ENCODE results near the gene SYNPO. TPM values are rescaled to one million over a fixed set of nuclear protein-coding genes. Genes with fewer than 3 reads are reported as not detected.
A peak's percentile ranks its signal among the peaks of the same experiment; 100 is the strongest.

The SYNPO gene
- polyA plus RNA-seq, 1 of the 3 experiments (the other 2 are of a cell fraction) = 5.1 TPM

GRCh38 chr5:150616506-150616905, 24.0 kb upstream of the SYNPO start (continued):
- TF ChIP-seq RXRA (IDR thresholded peaks at IDR 0.05; ENCODE audit: borderline replicate concordance, low read depth) (no peak), ELF1 (IDR thresholded peaks at IDR 0.05) (no peak), MAX (IDR thresholded peaks at IDR 0.05; ENCODE audit: low read depth) (no peak), EP300 (IDR thresholded peaks at IDR 0.05; ENCODE audit: borderline replicate concordance in 1 of 2, low read depth in 1 of 2, low read length in 1 of 2) (no peak), YY1 (IDR thresholded peaks at IDR 0.05; ENCODE audit: low read depth) (no peak), RFX5 (IDR thresholded peaks at IDR 0.05; ENCODE audit: low read length) (no peak), USF1 (IDR thresholded peaks at IDR 0.05; ENCODE audit: borderline replicate concordance, low read depth) (no peak), SMC3 (IDR thresholded peaks at IDR 0.05; ENCODE audit: low read depth, low read length) (no peak)
- TF ChIP-seq, protein P1, sequence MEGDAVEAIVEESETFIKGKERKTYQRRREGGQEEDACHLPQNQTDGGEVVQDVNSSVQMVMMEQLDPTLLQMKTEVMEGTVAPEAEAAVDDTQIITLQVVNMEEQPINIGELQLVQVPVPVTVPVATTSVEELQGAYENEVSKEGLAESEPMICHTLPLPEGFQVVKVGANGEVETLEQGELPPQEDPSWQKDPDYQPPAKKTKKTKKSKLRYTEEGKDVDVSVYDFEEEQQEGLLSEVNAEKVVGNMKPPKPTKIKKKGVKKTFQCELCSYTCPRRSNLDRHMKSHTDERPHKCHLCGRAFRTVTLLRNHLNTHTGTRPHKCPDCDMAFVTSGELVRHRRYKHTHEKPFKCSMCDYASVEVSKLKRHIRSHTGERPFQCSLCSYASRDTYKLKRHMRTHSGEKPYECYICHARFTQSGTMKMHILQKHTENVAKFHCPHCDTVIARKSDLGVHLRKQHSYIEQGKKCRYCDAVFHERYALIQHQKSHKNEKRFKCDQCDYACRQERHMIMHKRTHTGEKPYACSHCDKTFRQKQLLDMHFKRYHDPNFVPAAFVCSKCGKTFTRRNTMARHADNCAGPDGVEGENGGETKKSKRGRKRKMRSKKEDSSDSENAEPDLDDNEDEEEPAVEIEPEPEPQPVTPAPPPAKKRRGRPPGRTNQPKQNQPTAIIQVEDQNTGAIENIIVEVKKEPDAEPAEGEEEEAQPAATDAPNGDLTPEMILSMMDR (IDR thresholded peaks at IDR 0.05) = no peak
- TF ChIP-seq, protein P2, sequence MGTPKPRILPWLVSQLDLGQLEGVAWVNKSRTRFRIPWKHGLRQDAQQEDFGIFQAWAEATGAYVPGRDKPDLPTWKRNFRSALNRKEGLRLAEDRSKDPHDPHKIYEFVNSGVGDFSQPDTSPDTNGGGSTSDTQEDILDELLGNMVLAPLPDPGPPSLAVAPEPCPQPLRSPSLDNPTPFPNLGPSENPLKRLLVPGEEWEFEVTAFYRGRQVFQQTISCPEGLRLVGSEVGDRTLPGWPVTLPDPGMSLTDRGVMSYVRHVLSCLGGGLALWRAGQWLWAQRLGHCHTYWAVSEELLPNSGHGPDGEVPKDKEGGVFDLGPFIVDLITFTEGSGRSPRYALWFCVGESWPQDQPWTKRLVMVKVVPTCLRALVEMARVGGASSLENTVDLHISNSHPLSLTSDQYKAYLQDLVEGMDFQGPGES (IDR thresholded peaks at IDR 0.05; ENCODE audit: low read depth, low read length) = no peak

GRCh38 chr5:150618163-150618562, 22.3 kb upstream of the SYNPO start:
- H3K4me2 ChIP-seq = no peak overlapping the region
- H3K27me3 ChIP-seq (ENCODE audit: insufficient read depth) = no peaks in the 10 kb centered on the region
- no peaks in the 10 kb centered on the region for H3K9me2 ChIP-seq
- 86% methylated on average over 2 of the region's 9 CpGs for WGBS (ENCODE audit: low lambda C conversion rate)
- H3K36me3 ChIP-seq (replicated peaks in 1 of 2; ENCODE audit: control insufficient read depth in 1 of 2, insufficient read depth in 2 of 2, low read length in 1 of 2) = peaks cover 0 to 13% of the 10 kb centered on the region in 2 experiments
- no peaks in the 10 kb centered on the region for H3F3A ChIP-seq (replicated peaks; ENCODE audit: insufficient read depth)
- ChIA-PET POLR2A (interaction anchor here (0.9 to 2.3 kb wide), 5 partner anchors 12 to 27 kb away, joined by 3 to 9 read pairs (median 5); no protein-coding TSS in a partner anchor), CTCF (interaction anchor here (0.9 to 4.4 kb wide), 6 partner anchors 15 to 57 kb away, joined by 3 to 14 read pairs (median 4); no protein-coding TSS in a partner anchor)
- no peaks in the 10 kb centered on the region for H3K79me2 ChIP-seq (ENCODE audit: insufficient read depth)
- no peak for TF ChIP-seq MEF2A (IDR thresholded peaks at IDR 0.05; ENCODE audit: borderline replicate concordance, low read depth)
- TF ChIP-seq RAD21 (IDR thresholded peaks at IDR 0.05; ENCODE audit: low read length) = no peak
- TF ChIP-seq USF1 (IDR thresholded peaks at IDR 0.05; ENCODE audit: borderline replicate concordance, low read depth) = no peak
- TF ChIP-seq YY1 (IDR thresholded peaks at IDR 0.05; ENCODE audit: low read depth) = no peak
- no peak for TF ChIP-seq NRF1 (IDR thresholded peaks at IDR 0.05; ENCODE audit: low read depth, low read length)
- no peak for TF ChIP-seq TAF1 (IDR thresholded peaks at IDR 0.05; ENCODE audit: borderline replicate concordance, low read depth, low read length)
- TF ChIP-seq RCOR1 (IDR thresholded peaks at IDR 0.05; ENCODE audit: low read length) = no peak
- TF ChIP-seq POLR2AphosphoS5 (IDR thresholded peaks at IDR 0.05; ENCODE audit: low read depth, low read length) = no peak
- TF ChIP-seq FOXM1 (IDR thresholded peaks at IDR 0.05; ENCODE audit: low read depth) = no peak
- TF ChIP-seq EZH2phosphoT487 (IDR thresholded peaks at IDR 0.05; ENCODE audit: borderline replicate concordance, low read depth) = no peak
- no peak for TF ChIP-seq TEAD4 (IDR thresholded peaks at IDR 0.05; ENCODE audit: borderline replicate concordance, insufficient read depth)
- TF ChIP-seq CHD2 (IDR thresholded peaks at IDR 0.05; ENCODE audit: low read length, partially characterized antibody) = no peak
- no peak for TF ChIP-seq SIN3A (IDR thresholded peaks at IDR 0.05; ENCODE audit: borderline replicate concordance, low read depth, low read length)
- no peak for TF ChIP-seq RXRA (IDR thresholded peaks at IDR 0.05; ENCODE audit: borderline replicate concordance, low read depth)
- no peak for TF ChIP-seq MAX (IDR thresholded peaks at IDR 0.05; ENCODE audit: low read depth)
- no peaks in the 10 kb centered on the region for H4K20me1 ChIP-seq (ENCODE audit: insufficient read depth)
- H3K4me1 ChIP-seq (ENCODE audit: control insufficient read depth in 1 of 2, insufficient read depth in 2 of 2, low read depth in 1 of 2, low read length in 1 of 2) = peaks cover 6 to 78% of the 10 kb centered on the region in 2 experiments; a peak in 3 of 4 replicates
- no peak overlapping the region for H3K4me3 ChIP-seq (ENCODE audit: low read depth in 2 of 2, low read length in 1 of 2)
- no peak overlapping the region for H3K9ac ChIP-seq
- DNase-seq = no peak
- no peaks in the 10 kb centered on the region for H3K9me3 ChIP-seq
- H3K27ac ChIP-seq (ENCODE audit: low read depth in 2 of 2, low read length in 1 of 2) = peak overlapping the region in 1 of 2 experiments; percentile 89; a peak in 2 of 4 replicates
- H2AFZ ChIP-seq (ENCODE audit: low read depth) = no peak overlapping the region

Data from SK-N-SH (cell line).